Myocyte (in vitro differentiated cells): ENCODE data around the gene PWWP3B. TPM values are rescaled to one million over a fixed set of nuclear protein-coding genes. Genes with fewer than 3 reads are reported as not detected.
A peak's percentile ranks its signal among the peaks of the same experiment; 100 is the strongest.
"Not testable (repeated sequence)": the region's sequence is repeated elsewhere in the genome, so short reads cannot be mapped to it uniquely, and the experiment has no call there.

Source experiments
- DNase-seq: peaks from one replicate; pipeline ENCODE4 v3.0.0-alpha.2; 2012; ENCODE audit warnings: low read depth
- polyA plus RNA-seq: library from polyadenylated mRNA; unstranded; fragments of >200 nt; gene quantifications from one replicate; pipeline ENCODE4 v1.2.1, GENCODE V29; 2012; ENCODE audit warnings: missing spikeins
- total RNA-seq: library from RNA; depleted of rRNA; stranded (reverse); fragments of >200 nt; gene quantifications from 2 replicates; pipeline ENCODE4 v1.2.3, GENCODE V29; 2014

PWWP3B gene
- total RNA-seq, result 37.8 and 39.5 TPM in 2 replicates
- 3.0 TPM for polyA plus RNA-seq

DNA sequence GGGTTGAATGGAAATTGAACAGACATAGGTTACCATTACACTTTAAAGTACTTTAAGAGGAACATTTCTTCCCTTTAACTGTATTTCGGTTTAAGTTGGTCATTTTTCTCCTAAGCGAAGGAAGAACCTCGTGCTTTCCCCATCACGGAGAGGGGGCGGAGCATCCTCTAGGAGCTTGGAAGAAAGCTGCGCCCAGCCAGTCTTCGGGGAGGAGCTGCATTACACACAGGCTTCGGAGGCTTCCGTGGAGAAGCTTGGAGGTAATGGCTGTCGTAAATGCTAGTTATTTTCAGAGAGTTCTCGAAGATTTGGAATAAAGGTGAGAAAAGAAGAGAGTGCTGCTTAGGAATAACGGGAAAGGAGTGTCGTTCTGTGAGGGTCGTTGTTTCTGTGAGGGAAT, at the start of gene PWWP3B:
PWWP3B (plus strand) TSS at position 199 of the 400 bp plus-strand sequence. CDS start 37,128 bp downstream, outside the sequence.
- DNase-seq, result peak; percentile 53

DNA sequence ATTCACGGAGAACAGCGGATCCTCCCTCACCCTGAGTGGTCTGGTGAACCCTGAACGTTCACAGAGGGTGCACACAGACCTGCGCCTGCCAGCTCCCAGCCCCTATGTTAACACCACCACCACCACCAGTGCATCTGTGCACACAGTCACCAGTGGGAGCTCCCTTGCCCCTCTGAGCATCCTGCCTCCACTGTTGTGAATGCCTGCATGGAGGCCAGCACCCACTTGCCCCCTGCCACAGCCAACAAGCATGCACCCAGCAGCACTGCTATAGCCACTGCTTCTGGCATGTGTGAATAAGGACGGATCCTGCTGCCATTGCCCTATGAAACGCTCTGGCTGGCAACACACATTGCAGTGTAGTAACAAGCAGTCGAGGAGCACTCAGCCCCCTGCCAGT, 29.1 kb upstream of the PWWP3B start:
- DNase-seq, result no peak

DNA sequence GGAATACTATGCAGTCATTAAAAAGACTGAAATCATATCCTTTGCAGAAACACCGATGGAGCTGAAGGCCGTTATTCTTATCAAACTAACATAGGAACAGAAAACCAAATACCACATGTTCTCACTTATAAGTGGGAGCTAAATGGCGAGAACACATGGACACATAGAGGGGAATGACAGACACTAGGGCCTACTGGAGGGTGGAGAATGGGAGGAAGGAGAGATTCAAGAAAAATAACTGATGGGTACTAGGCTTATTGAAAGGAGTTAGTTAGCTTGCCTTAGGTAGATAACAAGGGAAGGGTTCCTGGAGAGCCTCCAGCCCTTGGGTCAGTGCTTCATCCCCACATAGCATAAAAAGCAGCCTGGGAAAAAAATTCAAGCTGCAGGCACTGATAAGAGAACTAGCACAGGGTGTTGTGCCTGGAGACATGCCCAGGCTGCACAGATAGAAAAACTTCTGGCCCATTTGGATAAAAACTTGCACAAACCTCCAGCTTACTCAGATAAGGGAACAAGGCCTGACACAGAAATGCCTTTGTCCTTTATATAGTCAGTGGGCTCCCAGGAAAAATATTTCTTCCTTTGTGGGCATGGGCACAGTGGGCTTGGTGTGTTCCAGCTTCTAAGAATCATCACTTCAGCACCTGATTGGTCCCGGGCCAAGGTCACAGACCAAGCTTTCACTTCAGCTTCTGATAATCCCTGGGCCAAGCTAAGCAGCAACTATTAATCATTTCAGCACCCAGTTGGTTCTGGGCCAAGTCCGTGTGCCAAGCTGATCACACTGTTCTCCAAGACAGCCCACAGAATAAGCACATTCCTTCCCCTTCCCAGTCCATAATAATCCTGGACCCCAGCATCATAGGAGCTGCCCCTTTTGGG, 23.1 kb upstream of the PWWP3B start:
- DNase-seq, result no peak

DNA sequence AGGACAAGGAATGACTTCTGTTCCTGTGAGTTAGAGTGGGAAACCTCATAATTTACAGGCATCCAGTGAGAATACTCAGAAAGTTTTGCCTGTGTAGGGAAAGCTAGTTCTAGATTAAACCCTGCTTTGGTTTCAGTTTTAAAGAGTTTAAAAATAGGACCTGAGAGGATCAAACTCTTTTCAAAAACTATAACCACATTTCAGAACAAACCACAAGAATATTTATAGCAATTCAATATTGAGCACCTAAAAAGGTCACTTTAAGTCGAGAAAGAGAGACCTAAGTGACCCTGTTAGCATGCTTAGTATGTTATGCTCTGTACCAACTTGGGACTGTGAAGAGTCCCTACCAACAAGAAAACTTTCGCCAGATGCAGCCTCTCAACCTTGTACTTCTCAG, 17.4 kb upstream of the PWWP3B start:
- no peak for DNase-seq

DNA sequence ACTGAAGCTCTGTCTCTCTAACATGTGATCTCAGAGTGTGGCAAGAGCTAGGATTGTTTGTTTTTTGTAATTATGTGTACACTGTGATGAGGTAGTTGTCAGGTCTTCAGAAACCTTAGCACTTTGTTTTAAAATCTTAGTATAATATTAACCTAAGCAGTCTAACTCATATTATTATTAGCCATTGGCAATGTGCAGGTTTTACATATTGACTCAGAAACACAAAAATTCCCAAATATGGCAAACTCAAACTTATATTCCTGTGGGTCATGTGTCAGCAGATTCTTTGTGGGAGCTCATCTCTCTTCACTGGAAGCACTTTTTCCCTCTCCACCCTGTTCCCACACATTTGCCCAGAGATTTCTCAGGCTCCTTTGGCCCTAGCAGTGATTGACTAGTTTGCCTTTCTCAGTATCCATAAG, 8.2 kb upstream of the PWWP3B start:
- no peak for DNase-seq

DNA sequence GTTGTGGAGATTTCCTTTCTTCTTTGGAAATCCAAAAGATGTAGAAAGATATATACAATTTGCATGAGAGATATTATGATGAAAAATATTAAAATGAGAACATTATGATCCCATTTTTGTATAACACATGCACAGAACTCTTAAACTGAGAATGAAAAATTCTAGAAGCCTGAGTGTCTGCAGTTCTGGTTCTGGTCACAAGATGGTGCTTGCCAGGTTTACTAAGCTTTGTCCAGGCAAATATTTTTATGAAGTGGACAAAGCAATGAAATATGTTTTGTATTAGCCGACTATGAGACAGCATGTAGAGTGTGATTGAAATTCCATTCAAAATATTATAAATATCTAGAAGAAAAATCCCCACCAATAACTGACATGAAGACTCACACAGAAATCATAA, 2.2 kb downstream of the PWWP3B start:
- DNase-seq, result peak; percentile 52

DNA sequence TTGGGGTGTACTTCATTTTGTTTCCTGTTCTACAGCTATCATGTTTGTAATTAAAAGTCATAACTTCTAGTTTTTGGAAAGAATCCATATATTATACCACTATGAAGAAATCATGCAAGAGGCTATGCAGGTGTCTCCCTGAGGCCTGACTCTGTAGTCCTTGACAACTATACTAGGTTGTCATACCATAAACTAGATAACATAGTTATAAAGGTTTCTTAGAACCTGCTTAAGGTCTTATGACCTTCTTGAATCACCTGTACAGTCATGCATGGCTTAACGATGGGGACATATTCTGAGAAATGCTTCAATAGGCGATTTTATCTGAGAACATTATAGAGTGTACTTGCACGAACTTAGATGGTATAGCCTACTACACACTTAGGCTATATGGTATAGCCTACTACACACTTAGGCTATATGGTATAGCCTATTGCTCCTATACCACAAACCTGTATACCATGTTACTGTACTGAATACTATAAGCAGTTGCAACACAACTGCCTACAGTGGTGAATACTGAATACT, 3.3 kb downstream of the PWWP3B start:
- DNase-seq, result no peak

DNA sequence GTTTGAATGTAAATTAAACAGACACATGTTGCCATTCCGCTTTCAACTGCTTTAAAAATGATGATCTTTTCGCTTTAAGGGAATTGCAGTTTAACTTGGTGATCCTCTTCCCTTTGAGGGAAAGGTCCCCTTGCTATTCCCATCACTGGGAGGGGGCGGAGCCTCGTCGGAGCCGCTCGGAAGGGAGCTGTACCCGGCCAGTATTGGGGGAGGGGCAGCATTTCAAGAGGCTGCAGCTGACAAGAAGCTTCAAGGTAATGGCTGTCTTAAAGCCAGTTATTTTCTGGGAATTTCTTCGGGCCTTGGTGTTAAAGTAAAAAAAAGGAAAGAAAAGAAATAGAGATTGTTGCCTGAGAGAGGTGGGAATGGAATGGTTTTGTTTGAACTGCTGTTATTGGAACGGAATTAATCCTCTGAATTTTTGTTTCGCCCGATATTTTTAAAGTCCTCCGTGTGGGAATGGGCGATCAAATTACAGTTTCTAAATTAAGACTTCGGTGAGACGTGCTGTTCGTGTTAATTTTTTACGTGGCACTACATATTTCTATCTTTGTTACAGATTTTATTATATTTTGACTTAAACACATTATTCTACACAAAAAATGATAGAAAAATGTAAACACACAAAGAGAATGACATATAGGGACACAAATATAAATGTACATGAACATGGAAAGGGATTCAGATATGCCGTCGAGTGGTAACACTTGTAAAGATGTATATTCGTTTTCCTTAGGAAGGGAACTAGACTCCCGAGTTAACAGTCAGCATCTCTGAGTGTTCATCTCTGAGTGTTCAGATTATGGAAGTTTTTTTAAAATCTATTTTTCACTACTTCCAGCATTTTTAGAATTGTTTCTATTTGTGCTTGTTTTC, 9.2 kb downstream of the PWWP3B start:
- DNase-seq, result peak; percentile 88

DNA sequence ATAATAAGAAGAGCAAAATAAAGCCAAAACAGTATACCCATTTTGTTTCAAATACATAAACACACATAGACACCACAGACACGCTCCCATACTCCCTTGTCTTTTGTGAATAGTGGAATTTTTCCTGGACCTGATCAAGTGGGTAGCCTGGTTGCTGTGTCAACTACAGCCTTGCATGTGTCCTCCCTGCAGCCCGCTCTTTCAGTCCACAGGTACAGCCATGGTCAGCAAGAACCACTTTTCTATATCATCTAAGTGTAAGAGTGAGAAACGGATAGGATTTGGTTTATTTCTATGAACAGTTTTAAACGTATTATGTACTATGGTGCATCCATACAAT, 9.8 kb downstream of the PWWP3B start:
- DNase-seq, result peak; percentile 18

DNA sequence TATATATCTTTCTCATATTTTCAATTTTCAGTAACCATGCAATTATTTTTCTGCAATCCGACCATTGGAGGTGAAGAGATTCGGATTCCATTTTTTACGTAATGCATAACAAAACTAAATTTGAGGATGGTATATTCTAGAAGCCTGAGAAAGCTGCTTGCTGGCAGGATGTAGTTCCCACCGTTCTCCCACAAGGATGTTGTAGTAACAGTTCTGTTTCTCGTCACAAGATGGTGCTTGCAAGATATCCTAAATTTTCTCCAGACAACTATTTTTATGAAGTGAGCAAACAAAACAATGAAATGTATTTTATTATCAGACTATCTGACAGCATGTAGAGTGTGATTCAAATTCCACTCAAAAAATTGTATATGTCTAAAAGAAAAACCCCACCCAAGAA, 10.7 kb downstream of the PWWP3B start:
- DNase-seq, result peak; percentile 34

DNA sequence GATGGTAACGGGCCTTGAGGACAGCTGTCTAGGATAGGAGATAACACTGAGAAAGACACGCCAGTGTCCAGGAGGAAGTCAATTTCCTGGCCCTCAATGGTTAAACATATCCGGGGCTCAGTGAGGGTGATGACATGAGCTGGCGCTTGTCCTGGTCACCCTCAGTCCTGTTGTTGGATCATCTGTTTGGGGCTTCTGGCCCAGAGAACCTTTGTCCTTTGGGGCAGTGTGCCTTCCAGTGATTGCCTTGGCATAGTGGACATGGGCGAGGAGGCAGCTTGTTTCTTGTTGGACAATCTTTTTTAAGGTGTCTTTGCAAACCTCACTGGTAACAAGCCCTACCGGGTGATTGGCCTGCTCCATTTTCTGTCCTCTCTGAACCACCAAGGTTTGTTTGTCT, 15.6 kb downstream of the PWWP3B start:
- not testable (repeated sequence) for DNase-seq

DNA sequence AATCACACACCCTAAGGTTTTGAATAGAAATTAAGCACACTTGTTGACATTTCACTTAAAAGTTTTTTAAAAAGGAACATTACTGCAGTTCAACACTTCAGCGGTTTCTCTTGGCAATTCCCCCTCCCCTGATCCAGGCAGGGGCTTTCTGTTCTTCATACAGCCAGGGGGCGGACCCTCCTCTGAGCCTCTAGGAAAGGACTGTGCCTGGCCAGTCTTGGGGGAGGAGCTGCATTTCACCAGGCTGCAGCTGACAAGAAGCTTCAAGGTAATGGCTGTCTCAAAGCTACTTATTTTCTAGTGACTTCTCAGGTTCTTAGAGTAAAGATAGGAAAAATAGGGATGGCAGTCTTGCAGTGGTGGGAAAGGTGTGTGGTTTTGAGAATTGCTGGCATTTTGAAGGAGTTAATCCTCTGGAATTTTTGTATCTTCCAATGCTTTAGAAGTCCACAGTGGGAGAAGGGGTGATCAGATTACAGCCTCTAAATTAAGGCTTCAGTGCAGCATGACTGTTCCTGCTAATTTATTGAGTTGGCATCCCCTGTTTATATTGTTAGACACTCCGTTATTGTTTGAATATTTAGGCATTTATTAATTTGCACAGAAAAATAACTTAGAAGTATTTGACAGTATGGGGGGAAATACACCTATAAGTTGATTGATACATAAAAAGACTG, 33.5 kb downstream of the PWWP3B start:
- peak; percentile 63 for DNase-seq

DNA sequence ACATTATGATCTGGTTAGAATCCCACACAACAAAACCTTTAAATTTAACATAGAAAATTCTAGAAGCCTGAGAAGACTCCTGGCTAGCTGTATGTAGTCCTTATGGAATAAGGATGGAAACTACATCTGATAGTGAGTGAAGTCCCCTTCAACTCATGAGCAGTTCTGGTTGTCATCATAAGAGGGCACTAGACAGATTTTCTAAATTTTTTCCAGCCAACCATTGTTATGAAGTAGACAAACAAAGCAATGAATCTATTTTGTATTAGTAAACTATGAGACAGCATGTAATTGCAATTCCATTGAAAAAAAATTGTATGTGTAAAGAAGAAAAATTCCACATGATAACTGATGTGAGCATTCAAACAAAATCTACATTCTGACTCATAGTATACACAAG, 35.2 kb downstream of the PWWP3B start:
- no peak for DNase-seq

DNA sequence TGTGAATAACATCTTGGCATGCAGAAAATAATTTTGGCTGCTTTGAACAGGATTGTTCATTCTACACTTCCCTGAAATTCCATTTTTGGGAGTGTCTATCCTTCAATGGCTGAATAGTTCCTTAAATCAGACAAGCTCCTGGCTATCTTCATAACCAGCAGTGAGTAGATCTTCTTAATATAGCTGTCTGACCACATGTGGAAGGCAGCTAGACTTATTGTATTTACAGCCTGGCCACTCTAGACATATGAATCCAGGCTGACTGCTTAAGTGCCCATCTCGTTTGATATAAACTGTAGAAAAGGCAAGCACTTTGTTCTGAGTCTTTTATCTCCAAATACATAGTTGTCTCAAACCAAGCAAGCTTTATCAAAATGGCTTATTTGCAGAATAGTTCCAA, 40.0 kb downstream of the PWWP3B start:
- DNase-seq, result peak; percentile 51

Other genes with a start within 250 kb of the PWWP3B start
- not detected in 2 replicates for gene SERPINA7, start 129.6 kb upstream of the PWWP3B start, total RNA-seq